ENCODE data around the gene TENT5C.

DNA sequence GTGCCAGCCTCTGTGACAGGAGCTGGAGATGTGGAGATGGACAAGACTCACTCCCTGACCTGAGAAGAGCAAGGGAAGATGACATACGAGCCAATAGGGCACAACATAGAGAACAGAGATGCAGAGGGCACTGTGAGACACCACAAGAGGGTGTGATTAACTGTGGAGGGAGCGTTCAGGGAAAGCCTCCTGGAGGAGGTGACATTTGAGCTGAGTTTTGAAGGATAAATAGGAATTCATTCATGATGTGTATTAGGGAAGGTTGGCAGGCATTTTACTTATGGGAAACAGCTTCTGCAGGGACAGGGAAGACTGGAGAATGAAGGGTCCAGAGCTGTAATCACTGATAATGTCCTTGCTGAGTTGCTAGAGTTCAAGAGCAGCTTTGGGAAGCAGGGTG is 25.0 kb upstream of the TENT5C start:
- TF ChIP-seq, protein P1, sequence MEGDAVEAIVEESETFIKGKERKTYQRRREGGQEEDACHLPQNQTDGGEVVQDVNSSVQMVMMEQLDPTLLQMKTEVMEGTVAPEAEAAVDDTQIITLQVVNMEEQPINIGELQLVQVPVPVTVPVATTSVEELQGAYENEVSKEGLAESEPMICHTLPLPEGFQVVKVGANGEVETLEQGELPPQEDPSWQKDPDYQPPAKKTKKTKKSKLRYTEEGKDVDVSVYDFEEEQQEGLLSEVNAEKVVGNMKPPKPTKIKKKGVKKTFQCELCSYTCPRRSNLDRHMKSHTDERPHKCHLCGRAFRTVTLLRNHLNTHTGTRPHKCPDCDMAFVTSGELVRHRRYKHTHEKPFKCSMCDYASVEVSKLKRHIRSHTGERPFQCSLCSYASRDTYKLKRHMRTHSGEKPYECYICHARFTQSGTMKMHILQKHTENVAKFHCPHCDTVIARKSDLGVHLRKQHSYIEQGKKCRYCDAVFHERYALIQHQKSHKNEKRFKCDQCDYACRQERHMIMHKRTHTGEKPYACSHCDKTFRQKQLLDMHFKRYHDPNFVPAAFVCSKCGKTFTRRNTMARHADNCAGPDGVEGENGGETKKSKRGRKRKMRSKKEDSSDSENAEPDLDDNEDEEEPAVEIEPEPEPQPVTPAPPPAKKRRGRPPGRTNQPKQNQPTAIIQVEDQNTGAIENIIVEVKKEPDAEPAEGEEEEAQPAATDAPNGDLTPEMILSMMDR (IDR thresholded peaks at IDR 0.05; ENCODE audit: low read depth, low read length), result no peak
- TF ChIP-seq POLR2A (IDR thresholded peaks at IDR 0.05; ENCODE audit: extremely low read depth, insufficient read length) (no peak), MYC (IDR thresholded peaks at IDR 0.05; ENCODE audit: low read depth, low read length) (no peak)
- TF ChIP-seq, protein P2, sequence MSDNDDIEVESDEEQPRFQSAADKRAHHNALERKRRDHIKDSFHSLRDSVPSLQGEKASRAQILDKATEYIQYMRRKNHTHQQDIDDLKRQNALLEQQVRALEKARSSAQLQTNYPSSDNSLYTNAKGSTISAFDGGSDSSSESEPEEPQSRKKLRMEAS (IDR thresholded peaks at IDR 0.05; ENCODE audit: low read depth, low read length), result no peak

Data from NB4 (cell line).